Upper lobe of left lung (tissue), 4 donors: ENCODE measurements around the gene NKX6-2.

Experiments used
- CTCF ChIP-seq, 6 experiments: fragments of 450-650 bp in 4 of 6; fragments of 200-600 bp in 2 of 6; sonication (generic) in 2 of 6; IDR thresholded peaks; one replicate each; pipeline ENCODE4 v1.5.1; 2016 to 2019; ENCODE audit warnings: antibody characterized with exemption in 6 of 6
- EP300 ChIP-seq, 4 donors: sonication (generic); formaldehyde crosslinking; IDR thresholded peaks; one replicate each; pipeline ENCODE4 v1.5.1; 2017; ENCODE audit warnings: antibody characterized with exemption in 4 of 4, control low read depth in 2 of 4
- POLR2A ChIP-seq, 4 donors: fragments of 450-650 bp; IDR thresholded peaks; one replicate each; pipeline ENCODE4 v1.5.1; 2016 to 2017; ENCODE audit warnings: antibody characterized with exemption in 4 of 4, mild to moderate bottlenecking in 2 of 4
- POLR2AphosphoS5 ChIP-seq, 2 donors: sonication (generic); formaldehyde crosslinking; IDR thresholded peaks; one replicate each; pipeline ENCODE4 v1.5.1; 2017; ENCODE audit warnings: antibody characterized with exemption in 2 of 2

- no peak for TF ChIP-seq CTCF (IDR thresholded peaks at IDR 0.05)
- no peak for TF ChIP-seq POLR2A (IDR thresholded peaks at IDR 0.05)
- no peak for TF ChIP-seq POLR2AphosphoS5 (IDR thresholded peaks at IDR 0.05)
- TF ChIP-seq EP300 (IDR thresholded peaks at IDR 0.05), result no peak
These were observed 27.9 kb upstream of the NKX6-2 start for GRCh38 chr10:132813560-132814468.
